ENCODE results near the gene GATAD1.

GATAD1 gene

GRCh38 chr7:92485267-92485892, 38.1 kb downstream of the GATAD1 start:
- DNase-seq: no peak

GRCh38 chr7:92485974-92486373, 38.7 kb downstream of the GATAD1 start:
- DNase-seq: no peak

- DNase-seq: no peak
Measured at GRCh38 chr7:92487804-92488203, 40.5 kb downstream of the GATAD1 start.

- no peak for DNase-seq
Measured at GRCh38 chr7:92489634-92490033, 42.4 kb downstream of the GATAD1 start.

GRCh38 chr7:92496876-92497275, 49.6 kb downstream of the GATAD1 start:
- no peak for DNase-seq

- no peak for DNase-seq
Measured at GRCh38 chr7:92498557-92498956, 51.3 kb downstream of the GATAD1 start.

- DNase-seq: no peak
Measured at GRCh38 chr7:92503767-92504166, 56.5 kb downstream of the GATAD1 start.

GRCh38 chr7:92504563-92504962, 57.3 kb downstream of the GATAD1 start:
- no peak for DNase-seq

- DNase-seq: no peak
Measured at GRCh38 chr7:92506363-92506762, 59.1 kb downstream of the GATAD1 start.

GRCh38 chr7:92508946-92509345, 61.7 kb downstream of the GATAD1 start:
- DNase-seq: no peak

Measured in GOT3 (cell line).